Duodenal mucosa (tissue), 2 donors: ENCODE results near the gene GPATCH2L.

Source experiments
- H3K27ac ChIP-seq: one replicate; pipeline ENCODE4 v1.7.0; 2013; ENCODE audit warnings: low read depth, low read length
- H3K27me3 ChIP-seq, 2 donors: one replicate each; pipeline ENCODE4 v1.7.0; 2013; ENCODE audit warnings: low read length in 2 of 2, control low read depth in 1 of 2; ENCODE audit not compliant: insufficient read depth in 2 of 2, control insufficient read depth in 1 of 2
- H3K36me3 ChIP-seq, 2 donors: one replicate each; pipeline ENCODE4 v1.7.0; 2013; ENCODE audit warnings: low read length in 2 of 2, control low read depth in 1 of 2; ENCODE audit not compliant: insufficient read depth in 2 of 2, control insufficient read depth in 1 of 2
- H3K4me1 ChIP-seq, 2 donors: one replicate each; pipeline ENCODE4 v1.7.0; 2013; ENCODE audit warnings: low read length in 2 of 2, control low read depth in 1 of 2; ENCODE audit not compliant: insufficient read depth in 2 of 2, control insufficient read depth in 1 of 2
- H3K4me3 ChIP-seq, 2 donors: one replicate each; pipeline ENCODE4 v1.7.0; 2013; ENCODE audit warnings: low read length in 2 of 2, low read depth in 1 of 2
- H3K9ac ChIP-seq, 2 donors: one replicate each; pipeline ENCODE4 v1.7.0; 2013; ENCODE audit warnings: low read length in 2 of 2, low read depth in 1 of 2
- H3K9me3 ChIP-seq, 2 donors: one replicate each; pipeline ENCODE4 v1.7.0; 2013; ENCODE audit warnings: low read length in 2 of 2, control low read depth in 1 of 2; ENCODE audit not compliant: control insufficient read depth in 1 of 2

The GPATCH2L gene

GRCh38 chr14:76163668-76164363 lies 12.1 kb downstream of the GPATCH2L start:
- H3K27me3 ChIP-seq, result no peaks in the 10 kb centered on the region
- no peak overlapping the region for H3K9ac ChIP-seq
- no peaks in the 10 kb centered on the region for H3K4me1 ChIP-seq
- peaks cover 23 to 47% of the 10 kb centered on the region in 2 donors for H3K36me3 ChIP-seq
- H3K9me3 ChIP-seq, result peaks cover 0 to 2% of the 10 kb centered on the region in 2 donors
- H3K4me3 ChIP-seq, result no peak overlapping the region
- no peak overlapping the region for H3K27ac ChIP-seq

- no peaks in the 10 kb centered on the region for H3K27me3 ChIP-seq
- no peaks in the 10 kb centered on the region for H3K4me1 ChIP-seq
These were observed 16.8 kb downstream of the GPATCH2L start for GRCh38 chr14:76168531-76168930.

GRCh38 chr14:76169776-76170175 lies 18.1 kb downstream of the GPATCH2L start:
- Histone ChIP-seq H3K9me3 (peaks cover 0 to 2% of the 10 kb centered on the region in 2 donors), H3K36me3 (peaks cover 28 to 63% of the 10 kb centered on the region in 2 donors), H3K9ac (no peak overlapping the region), H3K4me1 (no peaks in the 10 kb centered on the region), H3K27me3 (no peaks in the 10 kb centered on the region), H3K4me3 (no peak overlapping the region), H3K27ac (no peak overlapping the region)

More at GRCh38 chr14:76168531-76168930, 16.8 kb downstream of the GPATCH2L start:
- Histone ChIP-seq H3K9ac (no peak overlapping the region), H3K36me3 (peaks cover 27 to 64% of the 10 kb centered on the region in 2 donors), H3K4me3 (no peak overlapping the region), H3K9me3 (peaks cover 0 to 2% of the 10 kb centered on the region in 2 donors), H3K27ac (no peak overlapping the region)

- Histone ChIP-seq H3K27me3 (no peaks in the 10 kb centered on the region), H3K9me3 (no peaks in the 10 kb centered on the region), H3K4me3 (no peak overlapping the region), H3K27ac (no peak overlapping the region), H3K9ac (no peak overlapping the region), H3K4me1 (no peaks in the 10 kb centered on the region), H3K36me3 (peaks cover 11 to 45% of the 10 kb centered on the region in 2 donors)
These were observed 23.3 kb downstream of the GPATCH2L start for GRCh38 chr14:76174982-76175381.

GRCh38 chr14:76175942-76176341 lies 24.2 kb downstream of the GPATCH2L start:
- Histone ChIP-seq H3K36me3 (peaks cover 11 to 47% of the 10 kb centered on the region in 2 donors), H3K9me3 (no peaks in the 10 kb centered on the region), H3K9ac (no peak overlapping the region), H3K4me1 (no peaks in the 10 kb centered on the region), H3K4me3 (no peak overlapping the region), H3K27me3 (no peaks in the 10 kb centered on the region), H3K27ac (no peak overlapping the region)

- H3K36me3 ChIP-seq, result peaks cover 23 to 46% of the 10 kb centered on the region in 2 donors
- H3K4me1 ChIP-seq, result peaks cover 6 to 11% of the 10 kb centered on the region in 2 donors
- no peaks in the 10 kb centered on the region for H3K9me3 ChIP-seq
- H3K9ac ChIP-seq, result no peak overlapping the region
- no peaks in the 10 kb centered on the region for H3K27me3 ChIP-seq
- no peak overlapping the region for H3K4me3 ChIP-seq
- no peak overlapping the region for H3K27ac ChIP-seq
These were observed 29.8 kb downstream of the GPATCH2L start for GRCh38 chr14:76181546-76181945.

- Histone ChIP-seq H3K9me3 (no peaks in the 10 kb centered on the region), H3K4me1 (peaks cover 7 to 15% of the 10 kb centered on the region in 2 donors), H3K27ac (no peak overlapping the region), H3K4me3 (no peak overlapping the region), H3K27me3 (no peaks in the 10 kb centered on the region), H3K9ac (no peak overlapping the region), H3K36me3 (peaks cover 19 to 30% of the 10 kb centered on the region in 2 donors)
These were observed 34.7 kb downstream of the GPATCH2L start for GRCh38 chr14:76186308-76187027.

GRCh38 chr14:76191297-76191696 lies 39.6 kb downstream of the GPATCH2L start:
- no peak overlapping the region for H3K9ac ChIP-seq
- no peak overlapping the region for H3K4me3 ChIP-seq
- peaks cover 3 to 7% of the 10 kb centered on the region in 2 donors for H3K4me1 ChIP-seq
- H3K27me3 ChIP-seq, result no peaks in the 10 kb centered on the region
- H3K36me3 ChIP-seq, result peaks cover 19 to 38% of the 10 kb centered on the region in 2 donors
- no peaks in the 10 kb centered on the region for H3K9me3 ChIP-seq
- H3K27ac ChIP-seq, result no peak overlapping the region

GRCh38 chr14:76193696-76194095 lies 42.0 kb downstream of the GPATCH2L start:
- peaks cover 19 to 60% of the 10 kb centered on the region in 2 donors for H3K36me3 ChIP-seq
- no peaks in the 10 kb centered on the region for H3K9me3 ChIP-seq
- H3K27ac ChIP-seq, result no peak overlapping the region
- H3K27me3 ChIP-seq, result no peaks in the 10 kb centered on the region
- no peak overlapping the region for H3K4me3 ChIP-seq
- H3K9ac ChIP-seq, result no peak overlapping the region
- no peaks in the 10 kb centered on the region for H3K4me1 ChIP-seq

GRCh38 chr14:76194327-76194726 lies 42.6 kb downstream of the GPATCH2L start:
- H3K9me3 ChIP-seq, result no peaks in the 10 kb centered on the region
- no peaks in the 10 kb centered on the region for H3K4me1 ChIP-seq
- peaks cover 19 to 61% of the 10 kb centered on the region in 2 donors for H3K36me3 ChIP-seq
- H3K27ac ChIP-seq, result no peak overlapping the region
- H3K9ac ChIP-seq, result no peak overlapping the region
- no peak overlapping the region for H3K4me3 ChIP-seq
- H3K27me3 ChIP-seq, result no peaks in the 10 kb centered on the region
